Urinary bladder (tissue), 4 donors: ENCODE results near the gene ARID3A. TPM values are rescaled to one million over a fixed set of nuclear protein-coding genes. Genes with fewer than 3 reads are reported as not detected.

Experiments used
- DNase-seq: peaks from one replicate; pipeline ENCODE4 v3.0.0-alpha.2; 2015; ENCODE audit errors: extremely low spot score
- H3K27ac ChIP-seq: one replicate; pipeline ENCODE4 v1.5.1; 2013; ENCODE audit warnings: low read depth, mild to moderate bottlenecking, moderate library complexity
- H3K36me3 ChIP-seq: one replicate; pipeline ENCODE4 v1.6.1; 2013; ENCODE audit warnings: mild to moderate bottlenecking, moderate library complexity; ENCODE audit not compliant: insufficient read depth
- H3K4me1 ChIP-seq: one replicate; pipeline ENCODE4 v1.6.1; 2013; ENCODE audit warnings: mild to moderate bottlenecking, moderate library complexity; ENCODE audit not compliant: insufficient read depth
- H3K4me3 ChIP-seq: one replicate; pipeline ENCODE4 v1.5.1; 2013; ENCODE audit warnings: low read depth, low read length
- WGBS: extraction: QIAGEN DNeasy Blood & Tissue Kit; methylation state at CpG from one replicate; pipeline ENCODE4 v1.1.7; 2013; 5-methylcytosine and 5-hydroxymethylcytosine counted together
- polyA plus RNA-seq: library from polyadenylated mRNA; stranded (reverse); fragments of 200-250 nt; gene quantifications from one replicate; pipeline ENCODE4 v1.2.3, GENCODE V29; 2013
- total RNA-seq: library from RNA; depleted of rRNA; stranded (reverse); fragments of >200 nt; gene quantifications from one replicate; pipeline ENCODE4 v1.2.3, GENCODE V29; 2014
- donor health status: healthy with polysubstance abuse.
- donor health status: healthy.

The ARID3A gene
- total and polyA plus RNA-seq, 2 donors, result 6.1 to 9.1 TPM

- Histone ChIP-seq H3K4me1 (peaks cover 2% of the 10 kb centered on the region), H3K27ac (peak overlapping the region; percentile 92), H3K36me3 (no peaks in the 10 kb centered on the region), H3K4me3 (peak overlapping the region; percentile 97)
- 4% methylated on average over 68 of the region's 69 CpGs for WGBS
- DNase-seq, result no peak
Observed at GRCh38 chr19:912181-913079, 13.4 kb upstream of the ARID3A start.

- peak within 1 kb of the TSS; percentile 92 for H3K27ac ChIP-seq
- H3K4me3 ChIP-seq, result peak within 1 kb of the TSS; percentile 97
- DNase-seq, result no peak
- H3K4me1 ChIP-seq, result peaks cover 2% of the 10 kb centered on the region
- 1% methylated on average over 76 of the region's 76 CpGs for WGBS
- no peaks in the 10 kb centered on the region for H3K36me3 ChIP-seq
Observed at GRCh38 chr19:913080-913748, 12.6 kb upstream of the ARID3A start, which contains the start of gene R3HDM4. Gene R3HDM4 (minus strand): TSS chr19:913219. CDS start chr19:913157, 62 bp downstream.

GRCh38 chr19:916645-917322 is 9.1 kb upstream of the ARID3A start:
- DNase-seq, result no peak
- peak overlapping the region; percentile 34 for H3K4me3 ChIP-seq
- H3K36me3 ChIP-seq, result no peaks in the 10 kb centered on the region
- WGBS, result 18% methylated on average over 35 of the region's 35 CpGs
- H3K27ac ChIP-seq, result no peak overlapping the region
- peaks cover 2% of the 10 kb centered on the region for H3K4me1 ChIP-seq

- peaks cover 2% of the 10 kb centered on the region for H3K4me1 ChIP-seq
- peak within 1 kb of the TSS; percentile 34 for H3K4me3 ChIP-seq
- 1% methylated on average over 87 of the region's 87 CpGs for WGBS
- DNase-seq, result no peak
- no peaks in the 10 kb centered on the region for H3K36me3 ChIP-seq
- H3K27ac ChIP-seq, result no peak within 1 kb of the TSS
Observed at GRCh38 chr19:917323-918151, 8.3 kb upstream of the ARID3A start, which contains the start of gene KISS1R. Gene KISS1R (plus strand): TSS chr19:917333. CDS start chr19:917503, 170 bp downstream.

DNA sequence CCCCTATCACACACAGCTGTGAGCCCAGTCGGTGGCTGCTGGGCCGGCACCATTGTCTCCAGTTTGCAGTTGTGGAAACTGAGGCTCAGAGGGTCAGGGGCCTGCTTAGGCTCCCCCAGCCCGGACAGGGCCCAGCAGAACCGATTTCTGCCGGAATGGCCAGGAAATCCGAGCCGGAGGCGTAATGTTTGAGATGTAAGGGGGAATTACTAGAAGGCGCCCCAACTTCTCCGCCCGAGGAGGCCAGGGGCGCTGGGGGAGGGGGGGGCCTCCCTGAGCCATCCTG is 7.7 kb upstream of the ARID3A start:
- H3K4me3 ChIP-seq, result no peak overlapping the region
- no peaks in the 10 kb centered on the region for H3K36me3 ChIP-seq
- no peak for DNase-seq
- WGBS, result 3% methylated on average over 12 of the region's 12 CpGs
- peaks cover 2% of the 10 kb centered on the region for H3K4me1 ChIP-seq
- H3K27ac ChIP-seq, result no peak overlapping the region

- 2% methylated on average over 58 of the region's 58 CpGs for WGBS
- no peak for DNase-seq
- Histone ChIP-seq H3K4me3 (peak overlapping the region; percentile 5), H3K27ac (no peak overlapping the region), H3K36me3 (no peaks in the 10 kb centered on the region), H3K4me1 (peaks cover 2% of the 10 kb centered on the region)
Observed at GRCh38 chr19:918481-919198, 7.2 kb upstream of the ARID3A start.

DNA sequence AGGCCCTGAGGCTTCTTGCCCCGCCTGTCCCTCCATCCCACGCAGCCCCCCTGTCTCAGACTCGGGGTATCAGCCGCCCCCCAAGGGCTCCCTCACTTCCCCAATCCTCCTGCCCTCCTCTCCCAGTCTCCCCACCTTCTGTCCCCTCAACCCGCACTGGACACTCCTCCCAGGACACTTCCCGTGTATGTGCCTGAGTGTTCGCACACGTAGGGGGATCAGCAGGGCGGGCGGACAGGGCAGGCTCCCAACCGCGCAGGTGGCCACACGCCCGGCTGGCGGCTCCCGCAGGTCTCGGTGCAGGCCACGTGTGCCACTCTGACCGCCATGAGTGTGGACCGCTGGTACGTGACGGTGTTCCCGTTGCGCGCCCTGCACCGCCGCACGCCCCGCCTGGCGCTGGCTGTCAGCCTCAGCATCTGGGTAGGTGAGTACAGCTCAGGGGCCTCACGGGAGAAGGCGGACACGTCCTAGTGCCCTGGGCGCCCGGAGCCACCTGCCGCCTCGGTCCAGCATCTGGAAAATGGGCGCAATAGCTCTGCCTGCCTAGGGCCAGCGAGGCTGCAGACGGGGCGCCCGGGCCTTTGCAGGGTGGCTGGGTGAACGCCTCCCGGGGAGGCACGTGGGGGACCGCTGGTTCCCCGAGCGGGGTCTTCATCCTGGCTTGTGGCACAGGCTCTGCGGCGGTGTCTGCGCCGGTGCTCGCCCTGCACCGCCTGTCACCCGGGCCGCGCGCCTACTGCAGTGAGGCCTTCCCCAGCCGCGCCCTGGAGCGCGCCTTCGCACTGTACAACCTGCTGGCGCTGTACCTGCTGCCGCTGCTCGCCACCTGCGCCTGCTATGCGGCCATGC is 6.4 kb upstream of the ARID3A start:
- 3% methylated on average over 68 of the region's 68 CpGs for WGBS
- peak overlapping the region; percentile 20 for H3K4me3 ChIP-seq

GRCh38 chr19:920051-920864 is 5.6 kb upstream of the ARID3A start:
- Histone ChIP-seq H3K27ac (no peak overlapping the region), H3K4me1 (peaks cover 2% of the 10 kb centered on the region), H3K4me3 (peak overlapping the region; percentile 20), H3K36me3 (no peaks in the 10 kb centered on the region)
- WGBS, result 2% methylated on average over 84 of the region's 84 CpGs
- no peak for DNase-seq

More for the DNA sequence above, 6.4 kb upstream of the ARID3A start:
- Histone ChIP-seq H3K36me3 (no peaks in the 10 kb centered on the region), H3K4me1 (peaks cover 2% of the 10 kb centered on the region), H3K27ac (no peak overlapping the region)
- no peak for DNase-seq

- Histone ChIP-seq H3K4me1 (peaks cover 2% of the 10 kb centered on the region), H3K4me3 (peak overlapping the region; percentile 76), H3K36me3 (no peaks in the 10 kb centered on the region), H3K27ac (no peak overlapping the region)
- no peak for DNase-seq
- WGBS, result 12% methylated on average over 31 of the region's 31 CpGs
Observed at GRCh38 chr19:924553-925086, 1.2 kb upstream of the ARID3A start.

GRCh38 chr19:925087-925525 is 729 bp upstream of the ARID3A start:
- DNase-seq, result no peak
- H3K36me3 ChIP-seq, result no peaks in the 10 kb centered on the region
- H3K4me1 ChIP-seq, result peaks cover 2% of the 10 kb centered on the region
- peak overlapping the region; percentile 76 for H3K4me3 ChIP-seq
- peak overlapping the region; percentile 44 for H3K27ac ChIP-seq
- under 1% methylated on average over 39 of the region's 39 CpGs for WGBS

DNA sequence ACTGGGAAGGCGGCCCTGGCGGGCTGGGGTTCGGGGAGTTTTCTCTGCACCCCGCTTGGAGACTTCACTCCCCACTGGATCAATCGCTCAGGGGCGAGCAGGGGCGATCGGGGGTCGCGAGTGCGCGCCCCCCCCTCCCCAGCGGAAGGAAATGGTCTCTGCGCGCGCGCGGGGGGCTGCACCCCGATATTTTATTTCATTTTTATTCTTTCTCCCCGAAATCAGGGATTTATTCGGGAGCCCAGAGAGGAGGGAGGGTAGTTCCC is 421 bp downstream of the ARID3A start:
- DNase-seq, result no peak
- no peaks in the 10 kb centered on the region for H3K36me3 ChIP-seq
- H3K4me1 ChIP-seq, result peaks cover 2% of the 10 kb centered on the region
- WGBS, result under 1% methylated on average over 21 of the region's 21 CpGs
- peak overlapping the region; percentile 74 for H3K27ac ChIP-seq
- peak overlapping the region; percentile 76 for H3K4me3 ChIP-seq
